Body of pancreas (tissue), 4 donors: ENCODE data around the gene H19. TPM values are rescaled to one million over a fixed set of nuclear protein-coding genes. Genes with fewer than 3 reads are reported as not detected.

ENCODE experiments used
- ATAC-seq: fragments of 150-250 bp; one replicate; pipeline ENCODE4 v1.9.1; 2016
- DNase-seq, 4 donors: peaks; one replicate each; pipeline ENCODE4 v3.0.0-alpha.2; 2019
- H3K27ac ChIP-seq, 4 donors: fragments of 200-600 bp; sonication (generic); 1 replicate in 3 of 4; 2 replicates in 1 of 4; pipeline versions ENCODE4 v1.5.1 to v1.6.1; 2016 to 2019; ENCODE audit warnings: mild to moderate bottlenecking in 1 of 4, mixed read lengths in 1 of 4, moderate library complexity in 1 of 4
- H3K27me3 ChIP-seq, 2 donors: fragments of 200-600 bp; sonication (generic); one replicate each; pipeline ENCODE4 v1.6.0; 2016; ENCODE audit warnings: mild to moderate bottlenecking in 1 of 2
- H3K36me3 ChIP-seq, 2 donors: fragments of 200-600 bp; sonication (generic); replicated peaks in 1 of 2; 2 replicates each; pipeline ENCODE4 v1.5.1; 2016; ENCODE audit warnings: low read depth in 2 of 2; ENCODE audit not compliant: insufficient read depth in 1 of 2
- H3K4me1 ChIP-seq: fragments of 200-600 bp; sonication (generic); one replicate; pipeline ENCODE4 v1.6.0; 2016
- H3K4me3 ChIP-seq, 2 donors: fragments of 200-600 bp; sonication (generic); 1 replicate in 1 of 2; 2 replicates in 1 of 2; pipeline ENCODE4 v1.5.1; 2016 to 2019
- H3K9me3 ChIP-seq, 3 donors: fragments of 200-600 bp; sonication (generic); 1 replicate in 2 of 3; 2 replicates in 1 of 3; pipeline ENCODE4 v1.5.1; 2016
- POLR2A ChIP-seq, 3 donors: fragments of 450-650 bp; IDR thresholded peaks; one replicate each; pipeline ENCODE4 v1.6.1; 2016; ENCODE audit warnings: antibody characterized with exemption in 3 of 3, mild to moderate bottlenecking in 2 of 3
- WGBS, 2 donors: methylation state at CpG; one replicate each; pipeline ENCODE4 v1.1.5; 2017; 5-methylcytosine and 5-hydroxymethylcytosine counted together
- intact Hi-C: fragments of 100-400 bp; cut with DNase I; formaldehyde crosslinking; loops from one replicate; pipeline ENCODE4 v1.15.1; 2023
- total RNA-seq, 2 donors: library from RNA; depleted of rRNA; stranded (reverse); fragments of >200 nt; gene quantifications; one replicate each; pipeline ENCODE4 v1.1.0, GENCODE V29; 2016
- TF ChIP-seq, protein P1 (sequence below), 7 experiments: fragments of 450-650 bp in 4 of 7; fragments of 200-600 bp in 3 of 7; sonication (generic) in 3 of 7; IDR thresholded peaks; one replicate each; pipeline ENCODE4 v1.5.1; 2016 to 2019; ENCODE audit warnings: antibody characterized with exemption in 7 of 7

Gene H19
- total RNA-seq, 2 donors from 2014 or later = 151 to 234 TPM

DNA sequence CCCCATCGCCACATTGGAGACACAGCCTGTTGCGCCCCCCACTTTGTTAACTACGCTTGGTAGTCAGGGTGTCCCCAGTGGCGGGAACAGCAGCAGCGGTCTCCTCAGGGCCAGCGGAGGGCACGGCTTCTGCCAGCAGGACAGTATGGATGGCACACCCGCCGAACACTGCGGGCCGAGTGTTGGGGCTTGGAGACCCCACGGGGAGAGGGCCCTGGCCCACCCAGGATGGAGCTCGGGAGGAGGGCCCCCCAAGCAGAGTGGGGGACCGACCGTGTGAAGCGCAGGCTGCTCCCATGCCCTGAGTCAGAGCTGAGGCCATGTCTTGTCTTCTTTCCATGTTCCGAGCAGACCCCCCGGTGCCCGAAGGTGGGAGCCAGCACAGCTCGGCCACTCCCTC, 32.7 kb downstream of the H19 start:
- intact Hi-C loops = no loop called here
- WGBS, 2 donors = no CpG with 5 or more reads among the region's 20 CpGs
- Histone ChIP-seq H3K9me3 (no peaks in the 10 kb centered on the region), H3K27ac (no peak overlapping the region), H3K4me1 (no peaks in the 10 kb centered on the region), H3K27me3 (no peaks in the 10 kb centered on the region), H3K36me3 (no peaks in the 10 kb centered on the region), H3K4me3 (no peak overlapping the region)
- ATAC-seq = no peak
- TF ChIP-seq, protein P1, sequence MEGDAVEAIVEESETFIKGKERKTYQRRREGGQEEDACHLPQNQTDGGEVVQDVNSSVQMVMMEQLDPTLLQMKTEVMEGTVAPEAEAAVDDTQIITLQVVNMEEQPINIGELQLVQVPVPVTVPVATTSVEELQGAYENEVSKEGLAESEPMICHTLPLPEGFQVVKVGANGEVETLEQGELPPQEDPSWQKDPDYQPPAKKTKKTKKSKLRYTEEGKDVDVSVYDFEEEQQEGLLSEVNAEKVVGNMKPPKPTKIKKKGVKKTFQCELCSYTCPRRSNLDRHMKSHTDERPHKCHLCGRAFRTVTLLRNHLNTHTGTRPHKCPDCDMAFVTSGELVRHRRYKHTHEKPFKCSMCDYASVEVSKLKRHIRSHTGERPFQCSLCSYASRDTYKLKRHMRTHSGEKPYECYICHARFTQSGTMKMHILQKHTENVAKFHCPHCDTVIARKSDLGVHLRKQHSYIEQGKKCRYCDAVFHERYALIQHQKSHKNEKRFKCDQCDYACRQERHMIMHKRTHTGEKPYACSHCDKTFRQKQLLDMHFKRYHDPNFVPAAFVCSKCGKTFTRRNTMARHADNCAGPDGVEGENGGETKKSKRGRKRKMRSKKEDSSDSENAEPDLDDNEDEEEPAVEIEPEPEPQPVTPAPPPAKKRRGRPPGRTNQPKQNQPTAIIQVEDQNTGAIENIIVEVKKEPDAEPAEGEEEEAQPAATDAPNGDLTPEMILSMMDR (IDR thresholded peaks at IDR 0.05) = no peak
- TF ChIP-seq POLR2A (IDR thresholded peaks at IDR 0.05) = no peak
- DNase-seq = no peak

DNA sequence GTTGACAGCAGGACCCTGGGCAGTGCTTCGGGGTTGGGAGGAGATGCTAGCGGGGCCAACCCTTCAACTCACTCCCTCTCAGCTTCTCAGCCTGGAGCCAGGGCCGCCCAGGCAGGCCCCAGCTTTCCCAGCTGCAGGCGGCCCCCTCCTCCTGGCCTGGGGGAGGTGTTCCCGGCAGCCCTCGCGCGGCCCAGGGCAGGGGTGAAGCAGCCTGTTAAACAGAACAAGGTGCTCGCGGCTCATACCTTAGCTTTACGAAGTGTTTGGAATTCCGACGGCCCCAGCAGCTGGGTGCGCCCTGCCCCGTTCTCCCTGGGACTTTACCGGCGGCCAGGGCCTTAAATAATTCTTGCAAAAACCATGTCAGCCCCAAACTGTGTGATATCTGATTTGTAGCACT, 33.3 kb downstream of the H19 start:
- WGBS, 2 donors = no CpG with 5 or more reads among the region's 17 CpGs
- no peak for ATAC-seq
- no peaks in the 10 kb centered on the region for H3K4me1 ChIP-seq
- DNase-seq = no peak
- H3K9me3 ChIP-seq = no peaks in the 10 kb centered on the region
- H3K27ac ChIP-seq = no peak overlapping the region
- no peaks in the 10 kb centered on the region for H3K36me3 ChIP-seq
- no peaks in the 10 kb centered on the region for H3K27me3 ChIP-seq
- H3K4me3 ChIP-seq = no peak overlapping the region
- TF ChIP-seq, protein P1 (IDR thresholded peaks at IDR 0.05) = no peak
- TF ChIP-seq POLR2A (IDR thresholded peaks at IDR 0.05) = no peak
- intact Hi-C loops = no loop called here

DNA sequence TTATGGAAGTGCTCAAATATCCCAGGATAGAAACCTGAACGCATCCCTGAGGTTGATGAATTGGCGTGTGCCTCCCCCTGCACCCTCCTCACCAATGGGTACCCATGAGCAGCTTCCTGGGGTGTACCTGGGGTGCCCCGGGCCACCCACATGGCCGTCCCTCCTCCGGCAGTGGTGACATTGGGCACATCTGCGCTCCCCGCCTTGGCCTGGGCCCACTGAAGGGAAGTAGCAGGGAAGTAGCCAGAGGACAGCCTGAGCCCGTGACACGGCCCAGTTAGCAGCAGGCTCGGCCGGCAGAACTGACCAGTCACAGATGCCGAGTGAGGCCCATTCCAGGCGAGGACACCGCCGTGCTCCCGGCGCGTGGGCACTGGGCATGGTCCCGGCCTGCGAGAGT, 33.8 kb downstream of the H19 start:
- DNase-seq = peak in 1 of 4 donors; percentile 3

DNA sequence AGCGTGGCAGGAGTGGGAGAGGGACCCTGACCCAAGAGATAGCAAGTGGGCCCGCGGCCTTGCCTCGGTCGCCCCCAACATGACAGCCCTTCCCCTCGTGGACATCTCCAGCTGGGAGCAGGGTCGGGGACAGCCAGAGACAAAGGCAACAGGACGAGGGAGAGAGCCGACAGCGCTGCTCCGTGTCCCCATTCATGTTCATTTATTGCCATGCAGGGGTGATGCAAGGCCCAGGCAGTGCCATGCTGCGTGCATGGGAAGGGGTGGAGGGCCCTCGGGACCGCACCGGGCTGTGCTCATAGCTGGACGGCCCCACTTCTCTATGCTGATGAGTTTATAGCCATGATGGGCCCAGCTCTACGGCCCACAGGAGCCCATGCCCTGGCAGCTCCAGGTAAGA, 37.9 kb downstream of the H19 start:
- no peak overlapping the region for H3K27ac ChIP-seq
- H3K4me1 ChIP-seq = no peaks in the 10 kb centered on the region
- no peaks in the 10 kb centered on the region for H3K36me3 ChIP-seq
- intact Hi-C loops = no loop called here
- no peak overlapping the region for H3K4me3 ChIP-seq
- ATAC-seq (no peak), DNase-seq (peak in 2 of 4 donors; percentile 5 to 6)
- H3K9me3 ChIP-seq = no peaks in the 10 kb centered on the region
- TF ChIP-seq POLR2A (IDR thresholded peaks at IDR 0.05) = no peak
- TF ChIP-seq, protein P1 (IDR thresholded peaks at IDR 0.05) = no peak
- WGBS, 2 donors = 80% methylated on average over 3 of the region's 17 CpGs; no CpG with 5 or more reads in 1 of the 2 donors
- no peaks in the 10 kb centered on the region for H3K27me3 ChIP-seq

More for the DNA sequence above, 33.8 kb downstream of the H19 start:
- Histone ChIP-seq H3K9me3 (no peaks in the 10 kb centered on the region), H3K4me3 (no peak overlapping the region), H3K36me3 (no peaks in the 10 kb centered on the region), H3K27me3 (no peaks in the 10 kb centered on the region), H3K27ac (no peak overlapping the region), H3K4me1 (no peaks in the 10 kb centered on the region)
- TF ChIP-seq, protein P1 (IDR thresholded peaks at IDR 0.05) = no peak
- no peak for TF ChIP-seq POLR2A (IDR thresholded peaks at IDR 0.05)
- WGBS, 2 donors = no CpG with 5 or more reads among the region's 20 CpGs
- intact Hi-C loops = no loop called here
- ATAC-seq = no peak

DNA sequence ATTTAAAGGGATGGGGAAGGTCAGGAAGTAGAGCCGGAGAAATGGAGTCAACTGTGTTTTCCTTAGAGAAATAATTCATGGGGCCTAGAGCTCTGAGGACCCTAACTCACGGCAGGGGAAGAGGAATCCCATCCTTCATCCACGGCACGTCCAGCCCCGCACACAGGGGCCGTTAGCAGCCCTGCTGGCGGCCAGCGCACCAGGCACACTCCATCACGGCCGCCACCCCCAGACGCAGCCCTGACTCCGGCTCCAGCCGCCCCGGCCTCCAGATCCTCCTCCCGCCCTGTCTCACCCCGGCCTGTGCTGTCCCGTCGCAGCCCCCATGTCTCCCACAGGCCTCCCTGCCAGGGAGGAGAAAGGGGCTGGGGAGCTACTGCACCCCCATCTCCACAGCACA, 39.3 kb downstream of the H19 start:
- intact Hi-C loops = no loop called here
- Histone ChIP-seq H3K4me1 (no peaks in the 10 kb centered on the region), H3K36me3 (no peaks in the 10 kb centered on the region), H3K27me3 (no peaks in the 10 kb centered on the region), H3K27ac (no peak overlapping the region), H3K9me3 (no peaks in the 10 kb centered on the region), H3K4me3 (no peak overlapping the region)
- TF ChIP-seq POLR2A (IDR thresholded peaks at IDR 0.05) = no peak
- TF ChIP-seq, protein P1 (IDR thresholded peaks at IDR 0.05) = no peak
- no peak for ATAC-seq
- DNase-seq = no peak
- WGBS, 2 donors = no CpG with 5 or more reads among the region's 18 CpGs
